Measurements from ENCODE around the gene IFNLR1. TPM values are rescaled to one million over a fixed set of nuclear protein-coding genes. Genes with fewer than 3 reads are reported as not detected.

The IFNLR1 gene
- total and polyA plus RNA-seq, 9 of the 15 experiments (the other 6 are each of a cell fraction or from before 2014, with no cell fraction given), result not detected

DNA sequence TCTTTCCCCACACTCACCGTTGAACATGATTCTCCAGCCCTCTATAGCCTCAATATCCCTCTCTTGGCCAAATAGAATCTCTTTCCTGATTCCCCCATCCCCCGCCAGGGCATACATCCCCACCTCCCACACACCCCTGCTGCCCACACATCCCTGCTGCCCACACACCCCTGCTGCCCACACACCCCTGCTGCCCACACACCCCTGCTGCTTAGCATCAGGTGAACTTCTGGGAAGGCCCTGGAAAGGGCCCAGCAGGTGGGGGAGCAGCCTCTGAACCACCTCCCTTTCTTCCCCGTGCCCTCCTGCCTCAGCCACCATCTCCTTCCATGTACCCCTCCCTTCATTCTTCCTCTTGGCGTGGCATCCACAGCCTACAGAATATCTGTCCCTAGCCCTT is 15.9 kb upstream of the IFNLR1 start:
- intact Hi-C loops (cut with micrococcal nuclease), result loop anchor here (1.0 kb wide), 1 partner anchor 188 kb away; no protein-coding TSS in a partner anchor
- no peaks in the 10 kb centered on the region; a peak in 1 of 5 replicates for H3K4me1 ChIP-seq (replicated peaks in 1 of 2; ENCODE audit: control insufficient read depth in 2 of 2, insufficient read depth in 2 of 2, low read length in 2 of 2)
- no peaks in the 10 kb centered on the region for H3K9me3 ChIP-seq (replicated peaks; ENCODE audit: control insufficient read depth, insufficient read depth, low read depth, low read length)
- no peak overlapping the region for H2AFZ ChIP-seq (ENCODE audit: low read depth, low read length)
- no TSS peak for BruUV-seq (replicated peaks)
- ChIA-PET POLR2A (no interaction called here), CTCF (ENCODE audit: low intra/inter-chr PET ratio) (interaction anchor here (5.0 to 8.5 kb wide), 2 partner anchors 189 to 432 kb away, joined by 35 to 222 read pairs; no protein-coding TSS in a partner anchor)
- DNase-seq (ENCODE audit: extremely low read depth in 1 of 4, low spot score in 3 of 4) (no peak), FAIRE-seq (no peak), ATAC-seq (no peak)
- no peaks in the 10 kb centered on the region for H3K9me1 ChIP-seq (ENCODE audit: control insufficient read depth, insufficient read depth, low read length)
- no peaks in the 10 kb centered on the region for H3K36me3 ChIP-seq (ENCODE audit: control insufficient read depth, insufficient read depth, low read length)
- H3K4me3 ChIP-seq, result no peak overlapping the region
- H3K9ac ChIP-seq (ENCODE audit: insufficient read depth in 1 of 2, low read depth in 2 of 2, low read length in 2 of 2), result no peak overlapping the region
- H3K27ac ChIP-seq (ENCODE audit: extremely low read depth, low read depth, low read length), result no peak overlapping the region
- H3K4me2 ChIP-seq (ENCODE audit: insufficient read depth, low read length), result no peak overlapping the region
- peaks cover 3% of the 10 kb centered on the region; the same call in 1 of the 2 replicates for H4K20me1 ChIP-seq (replicated peaks; ENCODE audit: control insufficient read depth, insufficient read depth, low read length)
- H3K79me2 ChIP-seq (ENCODE audit: control insufficient read depth, insufficient read depth, low read length), result no peaks in the 10 kb centered on the region
- TF ChIP-seq EGR1 (conservative IDR thresholded peaks at IDR 0.05), result 0 out of 2 replicates have a peak, but pooled peaks have one; percentile 32
- no peak for TF ChIP-seq ZNF24 (IDR thresholded peaks at IDR 0.05)
- no peak for TF ChIP-seq NR1H2 (CRISPR knock-in tag; IDR thresholded peaks at IDR 0.05)
- in situ Hi-C loops (cut with MboI), result loop anchor here (5.0 to 10.0 kb wide), 2 partner anchors 189 to 432 kb away; no protein-coding TSS in a partner anchor
- WGBS (ENCODE audit: insufficient coverage, low coverage, missing lambda C conversion rate), result 9% methylated on average over 4 of the region's 4 CpGs
- H3K27me3 ChIP-seq (ENCODE audit: control insufficient read depth in 2 of 2, insufficient read depth in 2 of 2, low read length in 2 of 2), result peaks cover 14 to 47% of the 10 kb centered on the region in 2 experiments; a peak in 4 of 5 replicates

DNA sequence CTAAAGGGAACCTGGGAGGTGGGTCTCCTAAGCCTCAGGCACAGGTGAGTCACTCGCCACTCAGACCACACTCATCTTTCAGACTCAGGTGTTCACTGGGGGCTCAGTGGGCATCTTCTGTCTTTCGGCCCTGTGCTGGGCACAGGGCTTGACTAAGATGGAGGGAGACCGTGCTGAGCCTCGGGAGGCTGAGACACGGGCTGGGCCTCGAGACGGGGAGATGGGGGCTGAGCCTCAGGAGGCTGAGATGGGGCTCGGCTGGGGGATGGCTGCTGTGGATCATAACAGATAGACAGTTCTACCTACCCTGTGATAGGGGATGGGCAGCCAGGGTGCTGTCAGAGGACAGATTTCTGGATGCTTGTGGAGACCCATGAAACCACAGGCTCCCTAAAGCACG is 15.5 kb upstream of the IFNLR1 start:
- intact Hi-C loops (cut with micrococcal nuclease) (loop anchor here (1.0 kb wide), 1 partner anchor 189 kb away; no protein-coding TSS in a partner anchor), in situ Hi-C loops (cut with MboI) (loop anchor here (5.0 to 10.0 kb wide), 2 partner anchors 190 to 432 kb away; no protein-coding TSS in a partner anchor)
- ATAC-seq, result no peak
- H3K9me1 ChIP-seq (ENCODE audit: control insufficient read depth, insufficient read depth, low read length), result no peaks in the 10 kb centered on the region
- ChIA-PET CTCF (ENCODE audit: low intra/inter-chr PET ratio) (interaction anchor here (1.3 to 8.5 kb wide), 3 partner anchors 189 to 632 kb away, joined by 7 to 222 read pairs (median 35); no protein-coding TSS in a partner anchor), POLR2A (interaction anchor here (0.6 to 1.6 kb wide), 3 partner anchors 141 to 964 kb away, joined by 4 to 8 read pairs (median 4); no protein-coding TSS in a partner anchor)
- no peaks in the 10 kb centered on the region; a peak in 1 of 5 replicates for H3K4me1 ChIP-seq (replicated peaks in 1 of 2; ENCODE audit: control insufficient read depth in 2 of 2, insufficient read depth in 2 of 2, low read length in 2 of 2)
- H3K27me3 ChIP-seq (ENCODE audit: control insufficient read depth in 2 of 2, insufficient read depth in 2 of 2, low read length in 2 of 2), result peaks cover 17 to 43% of the 10 kb centered on the region in 2 experiments; a peak in 4 of 5 replicates
- no peak overlapping the region for H3K4me3 ChIP-seq
- no peaks in the 10 kb centered on the region for H3K79me2 ChIP-seq (ENCODE audit: control insufficient read depth, insufficient read depth, low read length)
- H3K9ac ChIP-seq (ENCODE audit: insufficient read depth in 1 of 2, low read depth in 2 of 2, low read length in 2 of 2), result no peak overlapping the region
- no peak overlapping the region for H3K27ac ChIP-seq (ENCODE audit: extremely low read depth, low read depth, low read length)
- no peak overlapping the region for H3K4me2 ChIP-seq (ENCODE audit: insufficient read depth, low read length)
- no peak for FAIRE-seq
- H4K20me1 ChIP-seq (replicated peaks; ENCODE audit: control insufficient read depth, insufficient read depth, low read length), result peaks cover 3% of the 10 kb centered on the region; the same call in 1 of the 2 replicates
- BruUV-seq (replicated peaks), result no TSS peak
- 5% methylated on average over 9 of the region's 9 CpGs for WGBS (ENCODE audit: insufficient coverage, low coverage, missing lambda C conversion rate)
- H3K36me3 ChIP-seq (ENCODE audit: control insufficient read depth, insufficient read depth, low read length), result no peaks in the 10 kb centered on the region
- no peak for DNase-seq (ENCODE audit: extremely low read depth in 1 of 4, low spot score in 3 of 4)
- no peaks in the 10 kb centered on the region for H3K9me3 ChIP-seq (replicated peaks; ENCODE audit: control insufficient read depth, insufficient read depth, low read depth, low read length)
- no peak overlapping the region for H2AFZ ChIP-seq (ENCODE audit: low read depth, low read length)
- TF ChIP-seq XRCC4 (IDR thresholded peaks at IDR 0.05; ENCODE audit: extremely low read depth, insufficient read depth, insufficient read length) (no peak), ZNF197 (CRISPR knock-in tag; IDR thresholded peaks at IDR 0.05; ENCODE audit: low read depth) (no peak), TEAD4 (IDR thresholded peaks at IDR 0.05; ENCODE audit: low read length) (no peak), TEAD4 (CRISPR knock-in tag; IDR thresholded peaks at IDR 0.05; ENCODE audit: borderline replicate concordance) (no peak), NR4A1 (CRISPR knock-in tag; IDR thresholded peaks at IDR 0.05) (no peak), NR4A1 (tag; IDR thresholded peaks at IDR 0.05) (no peak), CAMTA2 (CRISPR knock-in tag; conservative IDR thresholded peaks at IDR 0.05) (no peak), ZNF780A (CRISPR knock-in tag; IDR thresholded peaks at IDR 0.05) (no peak), ZKSCAN1 (IDR thresholded peaks at IDR 0.05; ENCODE audit: low read depth, low read length) (no peak), CBX2 (IDR thresholded peaks at IDR 0.05; ENCODE audit: insufficient read depth, low read length, poor library complexity, severe bottlenecking) (no peak)
- TF ChIP-seq, protein P1, sequence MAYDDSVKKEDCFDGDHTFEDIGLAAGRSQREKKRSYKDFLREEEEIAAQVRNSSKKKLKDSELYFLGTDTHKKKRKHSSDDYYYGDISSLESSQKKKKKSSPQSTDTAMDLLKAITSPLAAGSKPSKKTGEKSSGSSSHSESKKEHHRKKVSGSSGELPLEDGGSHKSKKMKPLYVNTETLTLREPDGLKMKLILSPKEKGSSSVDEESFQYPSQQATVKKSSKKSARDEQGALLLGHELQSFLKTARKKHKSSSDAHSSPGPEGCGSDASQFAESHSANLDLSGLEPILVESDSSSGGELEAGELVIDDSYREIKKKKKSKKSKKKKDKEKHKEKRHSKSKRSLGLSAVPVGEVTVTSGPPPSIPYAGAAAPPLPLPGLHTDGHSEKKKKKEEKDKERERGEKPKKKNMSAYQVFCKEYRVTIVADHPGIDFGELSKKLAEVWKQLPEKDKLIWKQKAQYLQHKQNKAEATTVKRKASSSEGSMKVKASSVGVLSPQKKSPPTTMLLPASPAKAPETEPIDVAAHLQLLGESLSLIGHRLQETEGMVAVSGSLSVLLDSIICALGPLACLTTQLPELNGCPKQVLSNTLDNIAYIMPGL (CRISPR knock-in tag; IDR thresholded peaks at IDR 0.05), result no peak
- TF ChIP-seq, protein P2, sequence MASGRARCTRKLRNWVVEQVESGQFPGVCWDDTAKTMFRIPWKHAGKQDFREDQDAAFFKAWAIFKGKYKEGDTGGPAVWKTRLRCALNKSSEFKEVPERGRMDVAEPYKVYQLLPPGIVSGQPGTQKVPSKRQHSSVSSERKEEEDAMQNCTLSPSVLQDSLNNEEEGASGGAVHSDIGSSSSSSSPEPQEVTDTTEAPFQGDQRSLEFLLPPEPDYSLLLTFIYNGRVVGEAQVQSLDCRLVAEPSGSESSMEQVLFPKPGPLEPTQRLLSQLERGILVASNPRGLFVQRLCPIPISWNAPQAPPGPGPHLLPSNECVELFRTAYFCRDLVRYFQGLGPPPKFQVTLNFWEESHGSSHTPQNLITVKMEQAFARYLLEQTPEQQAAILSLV (tag; IDR thresholded peaks at IDR 0.05), result no peak

Data from K562 (cell line).